ENCODE measurements around the gene RFC2.

The RFC2 gene

DNA sequence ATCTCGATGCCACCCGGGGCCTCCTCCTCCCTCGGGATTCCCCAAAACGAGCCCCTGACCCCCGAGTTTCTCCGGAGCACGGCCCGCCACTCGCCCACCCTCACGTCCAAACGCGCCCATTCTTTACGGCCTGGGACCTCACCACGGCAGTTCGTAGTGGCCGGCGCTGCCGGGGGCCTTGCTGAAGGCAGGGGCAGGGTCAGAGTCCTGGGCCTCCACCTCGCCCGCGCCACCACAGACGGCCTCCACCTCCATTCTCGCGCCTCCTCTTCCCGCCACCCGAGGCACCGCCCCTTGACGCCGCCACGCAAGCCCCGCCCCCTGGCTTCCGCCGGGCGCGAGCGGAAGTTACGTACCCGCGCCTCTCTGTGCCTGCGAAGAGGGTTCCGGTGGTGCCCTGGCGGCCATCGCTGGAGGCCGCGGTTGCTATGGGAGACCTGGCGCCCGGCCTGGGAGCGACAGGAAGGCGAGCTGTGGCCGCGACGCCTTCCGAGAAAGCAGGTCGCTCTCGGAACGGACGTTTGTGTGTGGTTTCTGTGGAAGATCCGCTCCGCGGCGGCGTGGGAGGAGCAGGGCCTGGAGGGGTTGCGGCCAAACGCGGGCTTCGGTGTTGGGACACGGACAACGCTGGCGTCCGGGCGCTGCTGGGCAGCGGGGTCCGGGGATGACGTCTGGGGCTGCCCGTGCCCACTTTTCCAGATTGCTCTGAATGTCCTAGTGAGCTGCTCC lies at the start of gene RFC2:
Gene RFC2 (minus strand): TSS at position 271 of the 729 bp plus-strand sequence. CDS start 16 bp downstream, at position 255.
- DNase-seq = peak; percentile 100

- DNase-seq = no peak
Measured at GRCh38 chr7:74302745-74303221, 48.6 kb upstream of the RFC2 start.

GRCh38 chr7:74300926-74301325 lies 46.7 kb upstream of the RFC2 start:
- no peak for DNase-seq

DNA sequence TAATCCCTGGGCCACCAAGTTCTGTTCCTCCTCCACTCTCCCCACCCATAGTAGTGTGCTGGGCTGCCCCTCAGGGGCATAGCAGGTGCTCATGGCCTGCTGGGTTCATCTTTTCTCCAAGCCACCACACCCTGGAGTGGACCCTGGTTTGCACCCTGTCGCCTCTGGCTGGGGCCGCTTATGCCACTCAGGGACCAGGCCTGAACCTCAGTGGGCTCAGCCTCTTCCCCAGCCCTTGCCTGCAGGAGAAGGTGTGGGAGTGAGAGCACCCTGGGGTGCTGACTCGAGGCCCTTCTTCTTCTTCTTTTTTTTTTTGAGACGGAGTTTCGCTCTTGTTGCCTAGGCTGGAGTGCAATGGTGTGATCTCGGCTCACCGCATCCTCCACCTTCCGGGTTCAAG lies 45.2 kb upstream of the RFC2 start:
- no peak for DNase-seq

DNA sequence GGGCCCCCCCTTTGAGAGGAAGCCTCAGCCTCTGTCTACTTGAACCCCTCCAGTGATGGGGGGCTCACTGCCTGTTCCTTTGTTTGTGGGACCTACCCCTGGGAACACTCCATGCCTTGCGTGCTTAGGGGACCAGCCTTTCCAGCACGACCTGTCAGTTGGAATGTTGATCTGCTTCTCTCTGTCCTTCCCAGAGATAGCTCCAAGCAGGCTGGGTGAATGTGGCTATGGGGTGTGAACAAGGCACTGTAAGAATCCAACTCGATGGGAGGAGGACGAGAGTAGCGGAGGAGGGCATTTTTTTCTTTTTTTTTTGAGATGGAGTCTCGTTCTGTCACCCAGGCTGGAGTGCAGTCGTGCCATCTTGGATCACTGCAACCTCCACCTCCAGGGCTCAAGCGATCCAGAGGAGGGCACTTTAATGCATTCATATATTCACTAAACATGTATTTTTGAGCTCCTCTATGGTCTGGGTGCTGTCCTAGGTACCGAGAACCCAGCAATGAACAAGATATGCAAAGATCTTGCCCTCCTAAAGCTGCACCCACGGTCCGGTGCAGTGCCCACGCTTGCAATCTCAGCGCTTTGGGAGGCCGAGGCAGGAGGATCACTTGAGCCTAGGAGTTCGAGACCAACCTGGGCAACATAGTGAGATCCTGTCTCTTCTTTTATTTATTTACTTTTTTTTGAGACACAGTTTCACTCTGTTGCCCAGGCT lies 43.5 kb upstream of the RFC2 start:
- DNase-seq = no peak

GRCh38 chr7:74294191-74294998 lies 40.2 kb upstream of the RFC2 start:
- no peak for DNase-seq

DNA sequence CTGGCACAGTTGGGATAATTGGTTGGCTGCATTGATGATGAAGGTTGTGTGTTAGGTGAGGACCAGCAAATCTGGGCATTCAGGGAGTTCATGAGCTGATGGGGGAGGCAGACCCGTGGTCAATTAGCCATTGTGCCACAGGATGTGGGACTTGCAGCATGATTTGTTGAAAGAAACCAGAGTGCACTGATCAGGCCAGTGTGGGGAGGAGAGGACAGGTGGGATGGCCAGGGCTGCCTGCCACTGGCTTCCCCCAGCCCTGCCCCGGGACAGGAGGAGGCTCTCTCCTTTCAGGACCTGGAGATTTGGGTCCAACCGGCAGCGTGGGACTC lies 39.3 kb upstream of the RFC2 start:
- no peak for DNase-seq

DNA sequence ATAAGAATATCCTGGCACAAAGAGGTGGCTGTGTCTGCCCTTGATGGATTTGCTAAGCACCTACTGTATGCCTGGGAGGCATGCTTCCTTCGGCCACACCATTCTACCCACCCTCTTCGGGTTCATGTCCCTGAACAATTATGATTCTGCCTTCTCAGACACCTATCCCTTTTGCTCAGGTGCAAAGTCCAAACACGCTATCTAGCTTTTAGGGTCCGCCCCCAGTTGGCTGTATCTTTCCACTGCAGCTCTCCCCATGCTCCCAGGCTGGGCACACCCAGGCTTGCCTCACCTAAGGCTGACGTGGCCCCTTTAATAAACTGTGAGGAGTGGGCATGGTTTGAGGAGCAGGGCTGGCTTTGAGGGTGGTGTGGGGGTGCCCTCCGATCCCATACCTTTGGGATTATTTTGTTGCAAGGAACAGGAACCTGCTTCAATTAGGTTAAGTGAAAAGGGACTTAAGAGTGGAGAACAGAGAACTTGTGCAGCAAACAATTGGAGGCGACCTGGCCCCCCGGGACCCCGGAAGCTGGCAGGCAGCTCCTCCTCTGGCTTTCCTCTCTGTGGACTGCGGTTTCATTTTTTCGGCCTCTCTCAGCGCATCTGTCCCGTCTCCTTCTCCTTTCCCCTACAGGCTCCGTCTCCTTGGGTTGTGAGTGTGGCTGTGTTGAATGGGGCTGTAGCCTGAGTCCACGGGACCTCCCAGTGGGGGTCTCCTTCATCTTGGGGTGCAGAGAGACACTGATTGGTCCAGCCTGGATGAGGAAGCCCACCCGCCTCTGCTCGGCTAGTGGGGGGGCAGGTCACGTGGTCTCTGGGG lies 38.8 kb upstream of the RFC2 start:
- no peak for DNase-seq

- no peak for DNase-seq
Measured at GRCh38 chr7:74291535-74291934, 37.3 kb upstream of the RFC2 start.

GRCh38 chr7:74290981-74291441 lies 36.8 kb upstream of the RFC2 start:
- no peak for DNase-seq

GRCh38 chr7:74290553-74290950 lies 36.4 kb upstream of the RFC2 start:
- no peak for DNase-seq

GRCh38 chr7:74289659-74290552 lies 35.7 kb upstream of the RFC2 start:
- peak; percentile 60 for DNase-seq

- peak; percentile 83 for DNase-seq
Measured at GRCh38 chr7:74289018-74289658, 34.9 kb upstream of the RFC2 start, which contains the start of gene CLIP2. Gene CLIP2 (plus strand): TSS chr7:74289407. CDS start chr7:74317547, 28,140 bp downstream.

DNA sequence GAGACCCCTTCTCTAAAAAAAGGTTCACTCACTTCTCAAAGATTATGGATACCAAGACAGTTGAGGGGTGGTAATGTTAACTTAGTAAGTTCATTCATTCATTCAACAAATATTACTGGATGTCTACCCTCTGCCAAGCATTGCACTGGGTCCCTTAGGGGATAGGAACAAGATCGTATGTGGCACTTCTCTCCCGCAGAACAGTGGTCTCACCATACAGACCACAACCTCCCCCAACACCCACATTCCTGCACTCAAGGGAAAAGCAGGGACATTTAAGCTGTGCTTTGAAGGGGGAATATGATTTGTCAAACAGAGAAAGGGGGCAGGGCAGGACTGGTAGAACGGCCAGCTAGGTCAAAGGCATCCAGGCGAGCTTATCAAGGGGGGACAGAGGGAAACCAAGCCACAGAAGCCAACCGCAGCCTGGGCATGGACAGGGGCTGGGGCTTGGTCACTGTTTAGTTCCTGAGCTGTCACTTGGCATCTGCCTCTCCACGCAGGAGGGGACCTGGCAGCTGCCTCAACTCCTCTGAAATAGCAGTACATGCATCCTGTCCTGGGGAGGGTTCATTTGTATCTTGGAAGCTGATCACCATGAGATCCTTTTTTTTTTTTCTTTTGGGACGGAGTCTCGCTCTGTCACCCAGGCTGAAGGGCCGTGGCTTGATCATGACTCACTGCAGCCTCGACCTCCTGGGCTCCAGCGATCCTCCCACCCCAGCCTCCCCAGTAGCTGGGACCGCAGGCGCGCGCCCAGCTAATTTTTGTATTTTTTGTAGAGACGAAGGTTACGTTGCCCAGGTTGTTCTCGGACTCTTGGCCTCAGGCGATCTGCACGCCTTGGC lies 34.1 kb upstream of the RFC2 start:
- DNase-seq = peak; percentile 44

GRCh38 chr7:74287303-74288033 lies 33.3 kb upstream of the RFC2 start:
- no peak for DNase-seq

GRCh38 chr7:74286131-74286530 lies 31.9 kb upstream of the RFC2 start:
- no peak for DNase-seq

DNA sequence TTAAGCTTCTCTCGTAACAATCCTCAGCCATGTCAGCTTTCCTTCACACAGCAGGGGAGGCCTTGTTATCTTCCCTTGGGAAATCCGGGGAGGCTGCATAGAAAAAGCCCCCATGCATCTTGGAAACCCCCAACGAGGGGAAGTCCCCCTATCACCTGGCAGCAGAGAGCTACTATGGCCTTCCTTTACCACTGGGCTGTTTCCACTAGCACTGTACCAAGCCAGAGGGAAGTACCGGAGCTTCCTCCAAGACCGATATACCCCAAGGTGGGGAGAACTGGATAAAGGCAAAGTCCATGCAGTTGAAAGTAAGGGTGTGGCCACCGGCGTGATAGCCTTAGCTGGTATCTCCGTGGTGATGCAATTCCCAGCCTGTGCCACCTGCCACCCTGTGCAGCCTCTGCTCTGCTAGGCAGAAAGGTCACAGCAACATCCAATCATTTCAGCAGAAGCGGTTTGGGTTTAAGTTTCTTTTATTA lies 30.6 kb upstream of the RFC2 start:
- DNase-seq = no peak

DNA sequence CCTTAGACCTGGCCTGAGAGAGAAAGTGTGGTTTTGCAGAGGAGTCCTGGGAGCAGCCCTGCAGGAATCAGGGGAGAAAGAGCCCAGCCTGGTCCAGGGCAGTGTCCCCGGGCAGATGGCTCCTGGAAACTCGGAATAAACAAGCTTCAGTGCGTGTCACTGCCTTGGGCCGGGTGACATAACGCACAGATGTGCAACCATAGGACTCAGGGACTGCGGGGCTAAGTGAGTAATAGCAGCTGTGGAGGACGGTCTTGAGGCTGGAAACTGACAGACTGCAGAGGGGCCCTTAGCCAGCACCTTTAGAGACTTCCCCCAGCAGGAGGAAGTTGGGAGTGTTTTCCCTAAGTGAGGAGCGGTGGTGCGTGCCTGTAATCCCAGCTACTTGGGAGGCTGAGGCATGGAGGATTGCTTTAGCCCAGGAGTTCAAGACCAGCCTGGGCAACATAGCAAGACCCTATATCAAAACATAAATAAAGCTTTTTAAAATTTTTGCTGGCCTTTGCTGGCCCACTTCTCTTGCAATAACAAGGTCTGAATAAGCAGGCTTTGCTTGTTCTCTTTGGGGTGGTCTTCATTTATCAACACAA lies 29.8 kb upstream of the RFC2 start:
- no peak for DNase-seq

Measured in retina (tissue), 1 donor.